ENCODE measurements around the gene OLA1.

OLA1 gene

GRCh38 chr2:174177316-174177890 is 70.9 kb downstream of the OLA1 start:
- no peak for TF ChIP-seq TEAD4 (IDR thresholded peaks at IDR 0.05)

GRCh38 chr2:174176898-174177297 is 71.4 kb downstream of the OLA1 start:
- no peak for TF ChIP-seq REST (IDR thresholded peaks at IDR 0.05; ENCODE audit: low read depth)
- TF ChIP-seq NFIC (IDR thresholded peaks at IDR 0.05), result no peak
- TF ChIP-seq TCF12 (IDR thresholded peaks at IDR 0.05; ENCODE audit: low read depth), result no peak
- no peak for TF ChIP-seq ZBTB7A (IDR thresholded peaks at IDR 0.05; ENCODE audit: low read depth)
- TF ChIP-seq FOXM1 (IDR thresholded peaks at IDR 0.05; ENCODE audit: borderline replicate concordance, low read depth), result no peak
- no peak for TF ChIP-seq MAX (IDR thresholded peaks at IDR 0.05)
- TF ChIP-seq EP300 (IDR thresholded peaks at IDR 0.05; ENCODE audit: borderline replicate concordance), result no peak
- TF ChIP-seq RAD21 (IDR thresholded peaks at IDR 0.05; ENCODE audit: low read depth), result no peak
- TF ChIP-seq USF1 (IDR thresholded peaks at IDR 0.05), result no peak
- no peak for TF ChIP-seq EGR1 (IDR thresholded peaks at IDR 0.05)

- TF ChIP-seq CEBPB (IDR thresholded peaks at IDR 0.05) (no peak), YY1 (IDR thresholded peaks at IDR 0.05; ENCODE audit: low read depth) (no peak), RAD21 (IDR thresholded peaks at IDR 0.05; ENCODE audit: low read depth) (no peak), REST (IDR thresholded peaks at IDR 0.05; ENCODE audit: low read depth) (no peak), EGR1 (IDR thresholded peaks at IDR 0.05) (no peak), TCF12 (IDR thresholded peaks at IDR 0.05; ENCODE audit: low read depth) (no peak), CREB1 (IDR thresholded peaks at IDR 0.05; ENCODE audit: low read depth) (no peak), TAF1 (IDR thresholded peaks at IDR 0.05; ENCODE audit: low read depth) (no peak), USF1 (IDR thresholded peaks at IDR 0.05) (no peak), FOXM1 (IDR thresholded peaks at IDR 0.05; ENCODE audit: borderline replicate concordance, low read depth) (no peak), ZBTB7A (IDR thresholded peaks at IDR 0.05; ENCODE audit: low read depth) (no peak), NFIC (IDR thresholded peaks at IDR 0.05) (no peak), TEAD4 (IDR thresholded peaks at IDR 0.05) (no peak), EP300 (IDR thresholded peaks at IDR 0.05; ENCODE audit: borderline replicate concordance) (no peak)
These were observed 73.6 kb downstream of the OLA1 start for GRCh38 chr2:174174741-174175140.

- TF ChIP-seq CREB1 (IDR thresholded peaks at IDR 0.05; ENCODE audit: low read depth) (no peak), REST (IDR thresholded peaks at IDR 0.05; ENCODE audit: low read depth) (no peak)
These were observed 75.5 kb downstream of the OLA1 start for GRCh38 chr2:174172802-174173355.

- TF ChIP-seq YY1 (IDR thresholded peaks at IDR 0.05; ENCODE audit: low read depth) (no peak), EP300 (IDR thresholded peaks at IDR 0.05; ENCODE audit: borderline replicate concordance) (no peak), EGR1 (IDR thresholded peaks at IDR 0.05) (no peak), TEAD4 (IDR thresholded peaks at IDR 0.05) (no peak), ZBTB7A (IDR thresholded peaks at IDR 0.05; ENCODE audit: low read depth) (no peak)
These were observed 76.5 kb downstream of the OLA1 start for GRCh38 chr2:174171686-174172445.
